Stimulated activated CD8-positive, alpha-beta memory T cell treated with anti-CD3 and anti-CD28 coated beads, Interleukin-12 subunit alpha, Interleukin-12 subunit beta, amount 100 ng/mL, for 24 hours (primary cell): Measurements from ENCODE around the gene HIF3A.
"Not testable (repeated sequence)": the region's sequence is repeated elsewhere in the genome, so short reads cannot be mapped to it uniquely, and the experiment has no call there.

Source experiments
- DNase-seq: peaks from one replicate; pipeline ENCODE4 v3.0.0-alpha.2; 2020; ENCODE audit errors: extremely low read depth

The HIF3A gene

DNA sequence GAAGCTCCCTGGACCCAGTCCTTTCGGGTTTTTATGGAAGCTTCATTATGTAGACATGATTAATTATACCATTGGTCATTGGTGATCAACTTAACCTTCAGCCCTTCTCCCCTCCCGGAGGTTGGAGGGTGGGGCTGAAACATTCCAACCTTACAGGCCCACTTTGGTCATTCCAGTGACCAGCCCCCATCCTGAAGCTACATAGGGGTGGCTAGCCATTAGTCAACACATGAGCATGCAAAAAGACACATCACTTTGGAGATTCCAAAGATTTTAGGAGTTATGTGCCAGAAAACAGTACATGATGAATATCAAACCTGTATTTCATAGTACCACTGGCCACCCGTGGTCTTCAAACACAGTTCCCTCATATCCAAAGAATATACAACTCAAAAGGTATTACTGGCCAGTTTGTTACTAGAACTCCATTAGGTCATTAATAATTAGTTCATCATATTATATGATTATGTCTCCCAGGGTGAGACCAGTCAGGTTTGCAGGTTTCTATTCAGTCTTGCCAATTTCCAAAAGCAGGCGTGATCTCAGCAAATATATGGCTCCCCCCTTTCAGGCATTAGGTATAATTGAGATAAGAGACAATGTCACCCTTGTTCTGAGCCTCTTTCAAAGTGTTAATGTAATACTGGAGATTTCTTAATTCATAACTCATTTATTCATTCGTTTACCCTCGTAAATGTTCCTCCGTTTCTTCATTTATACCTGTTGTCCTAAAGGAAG, 61.2 kb downstream of the HIF3A start:
- DNase-seq, result no peak

DNA sequence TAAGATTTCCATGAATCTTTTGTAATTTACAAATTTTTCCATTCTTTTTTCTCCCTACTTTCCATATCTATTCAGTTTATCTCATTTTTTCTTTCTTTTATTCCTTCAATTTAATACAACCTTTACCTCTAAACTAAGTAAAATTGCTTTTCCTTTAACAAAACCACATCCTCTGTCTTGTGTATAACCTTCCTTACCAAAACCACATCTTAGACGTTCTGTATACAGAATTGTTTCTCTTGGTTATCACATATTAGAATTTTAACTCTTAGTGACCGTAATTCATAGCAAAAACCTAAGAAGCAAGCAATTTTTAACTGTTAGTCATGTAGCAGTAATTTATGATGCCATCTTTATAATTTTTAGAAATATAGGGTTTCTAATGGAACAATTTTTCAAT, 65.1 kb downstream of the HIF3A start:
- no peak for DNase-seq

GRCh38 chr19:46364359-46364758, 67.5 kb downstream of the HIF3A start:
- no peak for DNase-seq

DNA sequence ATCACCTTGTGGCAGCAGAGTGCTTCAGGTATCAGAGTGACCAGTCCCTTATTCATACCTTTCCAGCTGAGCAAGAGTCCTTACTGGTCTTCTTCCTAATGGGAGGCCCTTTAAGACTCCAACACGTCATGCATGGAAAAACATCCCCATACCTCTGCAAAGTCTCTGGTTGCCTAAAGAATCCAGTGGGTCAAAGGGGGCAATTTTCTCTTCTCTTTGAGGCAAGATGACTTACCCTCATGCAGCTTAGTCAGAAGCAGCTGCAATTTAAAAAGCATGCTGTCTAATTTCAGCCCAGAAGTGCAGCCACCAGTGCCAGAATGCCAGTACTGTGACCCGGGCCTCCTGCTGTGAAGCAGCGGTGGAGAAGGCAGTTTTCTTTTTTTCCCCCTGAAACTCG, 68.7 kb downstream of the HIF3A start:
- no peak for DNase-seq

GRCh38 chr19:46366620-46367292, 69.9 kb downstream of the HIF3A start:
- DNase-seq, result no peak

DNA sequence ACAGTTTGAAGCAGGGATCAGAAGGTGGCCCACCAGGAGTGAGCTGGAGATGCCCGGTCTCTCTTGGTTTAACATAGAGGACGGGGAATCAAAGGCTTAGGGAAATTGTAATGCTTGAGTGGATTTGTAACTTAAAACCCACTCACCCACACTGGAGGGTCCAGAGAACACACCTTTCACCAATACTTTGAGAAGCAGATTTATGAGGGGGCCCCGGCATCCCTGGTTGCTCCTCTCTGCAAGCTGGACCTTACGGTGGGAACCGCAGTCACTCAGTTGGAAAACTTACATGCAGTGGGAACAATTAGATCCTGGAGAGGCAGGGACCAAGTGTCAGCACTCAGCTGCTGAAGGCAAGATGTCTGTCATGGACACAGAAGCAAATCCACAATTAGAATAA, 70.6 kb downstream of the HIF3A start:
- no peak for DNase-seq

GRCh38 chr19:46368116-46368515, 71.3 kb downstream of the HIF3A start:
- no peak for DNase-seq

DNA sequence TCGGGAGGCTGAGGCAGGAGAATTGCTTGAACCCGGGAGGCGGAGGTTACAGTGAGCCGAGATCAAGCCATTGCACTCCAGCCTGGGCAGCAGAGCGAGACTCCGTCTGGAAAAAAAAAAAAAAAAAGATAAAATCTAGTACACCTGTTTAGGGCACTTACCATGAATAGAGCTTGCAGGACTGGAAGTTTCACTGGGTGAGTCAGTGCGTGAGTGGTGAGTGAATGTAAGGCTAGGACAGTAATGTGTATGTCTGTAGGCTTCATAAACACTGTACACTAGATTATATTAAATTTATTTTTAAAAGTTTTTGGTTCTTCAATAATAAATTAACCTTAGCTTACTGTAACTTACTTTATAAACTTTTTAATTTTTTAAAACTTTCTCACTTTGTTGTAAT, 73.0 kb downstream of the HIF3A start:
- no peak for DNase-seq

DNA sequence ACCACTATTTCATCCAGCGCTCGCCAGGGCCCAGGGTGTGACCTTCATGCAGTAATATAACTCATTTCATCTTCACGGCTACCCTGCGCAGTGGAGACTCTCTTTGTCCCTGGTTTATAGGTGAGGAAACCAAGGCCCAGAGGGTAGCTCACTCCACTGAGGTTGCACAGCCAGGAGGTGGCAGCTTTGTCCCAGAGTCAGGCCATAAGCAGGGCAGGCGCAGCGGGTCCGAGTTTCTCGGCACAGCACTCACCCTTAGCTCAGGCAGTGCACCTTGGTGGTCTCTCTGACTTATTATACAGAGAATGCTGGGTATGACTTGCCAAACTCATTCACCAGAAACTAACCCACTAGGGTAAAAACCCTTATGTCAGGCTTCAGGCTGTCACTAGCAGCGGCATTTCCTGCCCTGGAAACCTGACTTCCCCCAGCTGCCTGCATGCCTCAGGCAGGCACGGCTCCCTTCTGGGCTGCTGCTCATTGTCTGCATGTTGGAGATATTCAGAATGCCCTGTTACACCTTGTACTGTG, 74.6 kb downstream of the HIF3A start:
- DNase-seq, result no peak

GRCh38 chr19:46372901-46373490, 76.2 kb downstream of the HIF3A start:
- DNase-seq, result no peak

GRCh38 chr19:46373491-46374359, 76.9 kb downstream of the HIF3A start:
- no peak for DNase-seq

GRCh38 chr19:46374536-46375475, 78.0 kb downstream of the HIF3A start:
- no peak for DNase-seq

GRCh38 chr19:46375476-46376067, 78.7 kb downstream of the HIF3A start:
- DNase-seq, result not testable (repeated sequence)

DNA sequence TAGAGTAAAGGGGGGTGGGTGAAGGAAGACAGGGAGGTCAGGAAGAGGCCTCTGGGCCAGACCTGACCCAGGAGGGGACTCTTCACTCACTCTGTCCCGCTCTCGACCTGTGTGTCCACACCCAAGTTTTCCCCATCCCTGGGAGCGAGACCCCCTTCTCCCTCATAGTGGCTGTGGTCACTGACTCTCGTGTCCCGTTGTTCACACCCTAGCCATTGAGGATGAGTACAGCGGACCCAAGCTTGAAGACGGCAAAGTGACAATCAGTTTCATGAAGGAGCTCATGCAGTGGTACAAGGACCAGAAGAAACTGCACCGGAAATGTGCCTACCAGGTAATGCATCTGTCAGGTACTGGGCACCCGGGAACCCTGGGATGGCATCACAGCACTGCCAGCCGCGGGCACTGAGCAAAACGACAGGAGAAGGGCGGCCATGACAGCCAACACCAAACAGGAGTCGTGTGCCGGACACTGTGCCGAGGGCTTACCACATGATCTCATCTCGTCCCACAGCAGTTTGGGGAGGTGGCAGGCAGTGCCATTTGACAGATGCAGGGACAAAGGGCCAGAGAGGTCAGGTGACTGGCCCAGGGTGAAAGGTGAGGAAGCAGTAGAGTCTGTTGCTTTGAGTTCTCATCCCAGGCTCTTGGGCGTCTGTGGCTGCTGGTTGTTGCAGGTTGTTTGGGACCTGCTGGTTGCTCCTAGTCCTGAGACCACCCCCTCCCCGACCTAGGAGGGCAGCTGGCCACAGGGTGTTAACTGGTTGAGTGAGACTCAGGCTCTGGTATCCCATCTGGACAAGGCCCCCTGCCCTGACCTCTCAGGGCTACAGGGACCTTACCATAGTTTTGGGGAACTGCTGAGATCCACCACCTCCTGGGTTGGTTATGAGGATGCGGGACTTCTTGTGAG, 79.7 kb downstream of the HIF3A start:
- no peak for DNase-seq

DNA sequence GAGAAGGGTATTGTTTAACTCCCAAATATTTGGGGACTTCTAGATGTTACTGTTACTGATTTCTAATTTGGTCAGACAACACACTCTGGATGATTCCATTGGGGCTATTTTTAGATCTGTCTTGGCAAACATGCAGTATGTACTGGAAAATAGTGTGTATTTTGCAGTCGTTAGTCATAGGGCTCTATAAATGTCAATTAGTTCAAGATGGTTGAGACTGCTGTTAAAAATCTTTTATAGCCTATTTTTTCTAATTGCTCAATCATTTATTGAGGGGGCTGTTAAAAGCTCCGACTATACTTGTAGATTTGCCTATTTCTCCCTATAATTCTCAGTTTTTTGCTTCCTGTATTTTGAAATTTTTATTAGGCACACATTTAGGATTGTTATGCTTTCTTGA, 81.4 kb downstream of the HIF3A start:
- DNase-seq, result no peak

DNA sequence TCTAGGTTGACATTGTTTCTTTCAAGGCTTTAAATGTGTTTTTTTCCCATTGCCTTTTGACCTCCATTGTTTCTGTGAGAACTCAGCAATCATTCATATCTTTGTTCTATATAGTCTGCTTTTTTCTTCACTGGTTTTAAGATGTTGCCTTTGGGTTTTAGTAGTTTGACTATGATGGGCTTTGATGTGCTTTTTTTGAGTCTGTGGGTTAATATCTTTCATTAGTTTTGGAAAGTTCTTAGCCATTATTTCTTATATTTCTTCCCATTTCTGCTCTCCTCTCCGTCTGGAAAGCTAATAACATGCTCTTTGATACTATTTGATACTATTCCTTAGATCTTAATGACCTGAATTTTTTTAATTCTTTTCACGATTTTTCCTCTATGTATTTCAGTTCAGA, 83.8 kb downstream of the HIF3A start:
- no peak for DNase-seq

GRCh38 chr19:46381346-46381745, 84.5 kb downstream of the HIF3A start:
- no peak for DNase-seq

DNA sequence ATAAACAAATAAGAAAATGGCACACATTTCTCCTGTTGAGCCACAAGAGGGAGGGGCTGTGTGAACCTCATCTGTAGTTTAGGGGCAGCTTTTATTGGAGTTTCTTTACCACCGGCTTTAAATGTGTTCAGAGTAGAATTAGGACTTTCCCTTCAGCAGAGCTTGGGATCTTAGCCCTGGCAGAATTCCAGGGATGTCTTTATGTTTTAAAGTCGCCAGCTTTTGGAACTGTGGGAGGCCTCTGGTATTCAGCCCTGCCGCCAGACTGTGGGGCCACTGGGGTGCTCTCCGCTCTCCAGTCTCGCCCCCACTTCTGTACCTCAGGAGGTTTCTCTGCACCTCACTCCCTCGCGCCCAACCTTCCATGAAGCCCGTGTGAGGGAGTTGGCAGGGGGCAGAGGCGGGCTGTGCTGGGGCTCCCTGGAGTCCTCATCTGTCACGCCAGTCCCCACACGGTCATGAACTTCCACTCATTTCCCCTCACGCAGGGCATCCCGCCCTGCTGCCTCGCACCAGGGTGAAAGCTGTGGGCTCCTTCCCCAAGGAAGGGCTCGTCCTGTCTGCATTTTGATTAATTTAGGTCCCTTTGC, 85.0 kb downstream of the HIF3A start:
- DNase-seq, result no peak
